GM18907 (cell line): Measurements from ENCODE around the gene PTPRG.

ENCODE experiments used
- ATAC-seq: cut with Tn5 transposase; IDR thresholded peaks from one replicate; pipeline ENCODE4 v1.9.1; 2021; ENCODE audit warnings: mild to moderate bottlenecking, moderate library complexity; ENCODE audit not compliant: unreplicated experiment

Gene PTPRG

DNA sequence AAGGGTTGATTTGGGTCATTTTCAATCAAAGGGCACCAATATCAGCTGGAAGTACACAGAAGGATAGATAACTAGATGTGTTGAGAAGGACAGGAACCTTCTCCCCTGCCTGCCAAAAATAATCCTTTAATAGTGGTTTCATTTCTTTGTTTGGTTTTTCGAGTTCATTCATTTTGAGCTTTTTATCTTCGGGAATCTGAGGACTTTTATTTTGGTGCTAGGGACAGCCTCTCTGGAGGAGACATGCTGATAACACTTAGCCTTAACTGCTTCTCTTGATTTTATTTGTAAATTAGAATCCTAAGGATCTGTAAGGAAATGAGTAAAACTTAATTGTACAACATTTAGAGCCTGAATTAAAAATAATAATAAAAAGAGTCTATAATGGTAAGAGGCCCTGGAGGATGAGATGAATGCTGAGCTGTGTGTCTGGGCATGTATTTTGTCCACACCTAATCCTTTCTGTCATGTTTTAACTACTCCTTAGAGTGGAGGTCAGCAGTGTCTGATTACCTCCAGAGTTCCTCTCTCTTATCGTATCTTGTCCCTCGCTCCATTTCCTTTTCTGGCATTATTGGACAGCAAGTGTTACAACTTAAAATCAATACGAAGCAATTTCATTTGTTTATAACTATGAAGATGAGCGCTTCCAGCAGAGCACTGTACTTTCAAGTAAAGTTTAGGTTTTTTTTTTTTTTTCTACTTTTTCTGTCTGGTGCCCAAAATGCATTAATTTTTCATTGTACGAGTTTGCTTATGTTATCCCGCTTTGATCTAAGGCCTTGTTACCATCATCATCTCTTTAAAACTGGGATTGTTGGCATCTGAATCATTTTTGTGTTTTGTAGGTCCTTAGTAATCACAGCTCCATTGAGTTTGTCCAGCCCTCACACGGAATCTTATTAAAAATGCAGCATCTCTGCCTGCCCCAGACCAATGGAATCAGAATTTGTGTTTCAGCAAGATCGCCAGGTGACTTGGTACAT is 22.8 kb downstream of the PTPRG start:
- no peak for ATAC-seq

DNA sequence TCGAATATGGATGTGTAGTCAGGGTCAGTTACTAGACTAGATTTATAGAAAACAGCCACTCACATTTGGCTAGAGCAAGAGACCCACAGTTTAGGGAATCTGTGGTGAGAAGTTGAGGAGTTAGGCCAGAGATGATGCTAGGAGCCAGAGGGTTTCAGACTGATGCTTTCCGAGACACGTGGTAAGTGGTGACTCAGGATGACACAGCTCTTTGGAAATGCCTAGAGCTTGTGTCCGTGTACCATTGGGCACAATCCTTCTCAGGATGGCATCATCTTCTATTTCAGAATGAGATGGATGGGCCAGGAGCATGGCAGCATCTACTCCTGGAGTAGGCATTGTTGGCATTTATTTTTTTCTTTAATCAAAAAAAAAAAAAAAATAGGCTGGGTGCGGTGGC is 28.5 kb downstream of the PTPRG start:
- no peak for ATAC-seq

DNA sequence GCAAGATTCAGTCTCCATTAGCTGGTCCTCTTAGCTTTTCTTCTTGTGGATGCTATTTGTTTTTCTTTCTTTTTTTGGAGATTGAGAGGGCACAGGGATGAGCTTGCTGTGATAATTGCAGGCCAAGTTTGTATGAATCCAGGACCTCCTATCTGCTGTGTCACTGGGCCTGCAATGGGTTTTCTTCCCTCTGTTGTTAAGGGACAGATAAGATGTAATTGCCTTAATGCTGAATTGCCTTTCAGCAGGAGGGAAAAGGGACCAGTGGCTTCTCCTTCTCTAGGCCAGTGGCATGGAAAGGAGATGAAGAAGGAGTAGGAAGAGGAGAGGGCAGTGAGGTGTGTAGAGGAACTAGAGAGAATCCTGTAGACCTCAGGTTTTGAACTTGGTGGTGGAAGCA is 29.9 kb downstream of the PTPRG start:
- no peak for ATAC-seq

DNA sequence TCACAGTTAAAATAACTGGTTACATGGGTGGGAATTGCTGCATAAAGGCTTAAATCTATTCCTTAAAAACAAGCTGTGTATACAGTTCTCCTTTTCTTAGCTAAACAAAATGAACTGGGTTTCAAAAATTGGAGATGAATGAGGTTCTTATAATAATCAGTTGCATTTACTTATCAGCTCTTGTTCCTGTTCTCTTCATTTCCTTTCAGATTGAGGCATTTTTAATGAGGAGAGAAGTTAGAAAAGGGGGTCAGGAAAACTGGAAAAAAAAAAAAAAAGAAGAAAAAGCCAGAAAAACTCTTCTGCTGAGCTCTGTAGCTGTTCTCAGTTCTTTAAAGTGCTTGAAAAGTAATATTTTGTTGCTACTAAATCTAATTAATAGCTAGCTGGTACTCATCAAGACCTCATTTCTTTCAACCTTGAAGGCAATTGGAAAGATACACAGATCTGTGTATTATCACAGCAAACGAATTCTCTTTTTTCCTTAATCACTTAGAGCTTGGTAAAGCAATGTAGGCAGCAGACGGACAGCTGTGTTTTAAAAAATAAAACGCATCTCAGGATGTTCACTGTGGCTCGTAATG is 32.2 kb downstream of the PTPRG start:
- ATAC-seq, result no peak

DNA sequence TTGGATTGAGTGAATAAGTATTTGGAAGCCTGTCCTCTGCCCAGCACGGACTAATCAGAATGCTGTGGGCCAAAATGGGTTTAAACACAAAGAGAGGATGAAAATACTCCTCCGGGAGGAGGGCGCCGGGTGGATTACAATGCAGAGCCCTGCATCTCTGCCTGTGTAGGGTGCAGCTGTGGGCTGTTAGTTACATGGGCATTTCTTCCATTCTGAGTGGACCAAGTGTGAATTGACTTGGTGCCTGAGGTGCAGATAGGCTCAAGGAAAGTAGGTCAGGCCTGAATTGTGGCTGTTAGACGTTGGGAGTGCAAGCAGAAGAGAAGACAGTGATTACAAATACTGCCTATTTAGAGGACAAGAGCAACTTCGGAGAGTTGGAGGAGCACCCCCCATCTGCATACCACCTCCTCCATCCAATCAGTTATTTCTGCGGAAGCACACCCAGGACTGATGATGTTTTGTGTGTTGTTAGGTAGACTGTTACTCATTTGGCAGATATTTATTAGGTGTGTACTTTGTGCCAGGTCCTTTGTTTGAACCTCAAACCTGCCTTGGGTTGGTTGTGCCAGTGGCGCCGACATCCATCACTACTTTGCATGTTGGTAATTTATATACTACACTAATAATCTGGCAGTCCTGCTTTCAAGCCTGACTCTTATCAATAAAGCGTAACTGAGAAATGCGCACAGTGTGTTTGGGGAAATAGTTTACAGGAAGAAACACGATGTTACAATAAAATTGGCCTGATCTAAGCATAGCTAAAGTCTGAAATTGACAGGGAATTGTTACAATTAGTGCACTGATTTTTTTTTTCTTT is 33.0 kb downstream of the PTPRG start:
- no peak for ATAC-seq

DNA sequence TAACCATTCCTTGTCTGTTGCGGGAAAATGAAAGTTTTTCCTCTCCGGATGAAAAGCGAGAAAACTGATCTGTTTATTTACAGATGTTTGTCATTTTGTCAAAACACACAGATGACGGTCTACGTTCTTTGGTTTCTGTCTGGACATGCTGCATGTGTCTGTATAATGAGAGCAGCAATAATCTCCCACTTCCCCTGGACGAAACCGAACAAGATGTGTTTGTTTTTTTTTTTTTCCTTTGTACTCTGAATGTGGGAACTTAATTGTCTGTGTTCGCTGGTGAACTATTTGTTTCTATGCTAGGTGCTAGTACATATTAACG is 33.6 kb downstream of the PTPRG start:
- ATAC-seq, result no peak

DNA sequence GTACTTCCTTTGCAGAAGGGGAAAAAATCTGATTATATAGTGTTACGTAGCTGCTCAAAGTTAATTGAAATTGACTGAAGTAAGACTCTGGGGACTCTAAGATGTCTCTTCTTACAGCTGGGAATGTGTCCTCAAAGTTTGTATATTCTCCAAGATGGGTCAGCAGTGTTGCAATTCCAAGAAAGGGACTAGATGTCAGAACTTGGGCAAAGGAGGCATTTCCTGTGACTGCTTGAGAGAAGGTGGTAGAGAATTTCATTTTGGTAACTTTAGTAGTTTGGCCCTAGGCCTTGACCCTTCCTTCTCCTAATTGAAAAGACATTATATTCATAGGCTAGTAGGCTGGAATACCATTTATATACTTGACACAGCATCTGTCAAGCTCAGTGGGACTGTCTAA is 33.9 kb downstream of the PTPRG start:
- no peak for ATAC-seq

DNA sequence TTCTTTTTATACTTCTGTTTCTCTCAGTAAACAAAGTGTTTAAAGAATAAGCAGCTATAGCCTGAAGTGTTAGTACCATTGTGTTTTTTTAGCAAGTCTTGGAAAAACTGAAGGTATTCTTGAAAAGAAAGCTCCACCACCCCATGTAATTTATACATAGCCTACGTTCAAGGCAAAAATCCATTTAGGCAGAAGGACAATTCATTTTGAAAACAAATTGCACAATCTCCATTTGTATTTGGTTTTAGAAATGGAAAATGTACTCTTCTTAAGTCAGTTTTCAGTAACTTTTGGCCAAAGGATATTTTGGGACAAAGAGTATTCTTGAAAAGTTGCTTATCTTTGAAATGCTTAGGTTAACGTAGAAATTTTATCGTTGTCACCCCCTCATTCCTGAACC is 34.5 kb downstream of the PTPRG start:
- no peak for ATAC-seq

DNA sequence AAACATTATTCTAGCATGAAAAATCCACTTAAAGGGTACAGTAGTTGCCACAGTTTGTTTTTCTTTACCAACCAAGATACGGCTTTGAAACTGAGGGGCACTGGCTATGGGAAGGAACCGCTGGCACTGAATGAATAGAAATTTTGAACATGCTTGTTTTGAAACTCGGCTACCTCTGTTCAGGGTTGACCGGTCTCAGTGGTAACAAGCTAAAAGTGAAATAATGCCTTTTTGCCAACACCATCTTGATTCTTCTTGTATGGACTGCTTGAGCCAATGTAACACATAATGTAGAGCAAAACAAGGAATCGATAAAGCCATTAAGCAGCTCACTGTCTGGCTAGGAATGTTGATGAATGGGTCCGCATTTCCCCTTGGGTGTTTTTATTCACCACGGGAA is 36.5 kb downstream of the PTPRG start:
- no peak for ATAC-seq

DNA sequence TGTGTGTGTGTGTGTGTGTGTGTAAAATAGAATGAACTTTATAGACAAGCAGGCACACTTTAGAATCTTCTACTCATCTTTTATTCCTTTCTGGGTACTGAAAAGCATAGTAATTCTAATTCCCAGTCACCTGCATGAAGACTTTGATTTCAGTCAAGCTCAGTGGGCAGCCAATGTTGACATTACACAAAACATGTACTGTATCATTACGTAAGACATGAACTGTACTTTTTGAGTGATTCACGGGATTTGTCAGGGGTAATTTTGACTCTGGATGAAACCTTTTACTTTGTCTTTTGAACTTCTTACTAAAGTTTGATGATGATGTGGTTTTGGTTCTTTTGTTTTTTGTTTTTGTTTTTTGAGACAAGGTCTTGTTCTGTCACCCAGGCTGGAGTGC is 38.8 kb downstream of the PTPRG start:
- ATAC-seq, result no peak

DNA sequence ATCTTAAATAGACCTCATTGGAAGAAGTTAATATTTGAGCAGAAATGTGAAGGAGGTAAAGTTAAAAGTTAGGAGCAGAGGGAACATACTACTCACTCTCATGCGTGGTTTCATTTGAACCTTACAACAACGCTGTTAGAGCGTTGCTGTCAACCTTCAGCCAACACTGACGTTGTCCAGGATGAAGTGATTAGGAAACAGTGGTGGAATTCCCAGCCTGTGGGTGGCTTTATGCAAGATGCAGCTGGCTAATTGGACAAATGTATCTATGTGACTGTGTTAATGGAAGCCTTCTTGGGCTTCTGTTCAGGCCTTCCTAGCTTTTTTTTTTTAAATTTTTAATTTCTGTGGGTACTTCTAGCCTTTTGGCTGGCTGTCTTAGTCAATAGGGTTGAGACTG is 40.5 kb downstream of the PTPRG start:
- ATAC-seq, result no peak

DNA sequence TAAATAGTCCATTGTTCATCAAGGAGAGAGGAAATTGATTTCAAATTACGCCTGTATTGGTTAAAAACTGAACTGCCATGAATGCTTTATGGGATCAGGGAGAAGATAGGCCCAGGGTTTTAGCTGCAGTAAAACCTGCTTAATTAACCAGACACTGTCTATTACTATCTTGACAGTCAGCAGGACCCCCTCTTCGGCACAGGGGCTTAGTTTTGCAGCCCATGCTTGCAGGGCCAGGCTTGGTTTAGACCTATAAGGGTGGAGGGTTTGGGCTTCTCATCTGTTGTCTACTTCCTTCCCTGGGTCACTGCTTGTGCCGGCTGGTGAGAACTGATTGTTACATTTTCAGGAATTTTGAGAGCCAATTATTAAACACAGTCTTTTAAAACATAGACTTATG is 41.1 kb downstream of the PTPRG start:
- no peak for ATAC-seq

DNA sequence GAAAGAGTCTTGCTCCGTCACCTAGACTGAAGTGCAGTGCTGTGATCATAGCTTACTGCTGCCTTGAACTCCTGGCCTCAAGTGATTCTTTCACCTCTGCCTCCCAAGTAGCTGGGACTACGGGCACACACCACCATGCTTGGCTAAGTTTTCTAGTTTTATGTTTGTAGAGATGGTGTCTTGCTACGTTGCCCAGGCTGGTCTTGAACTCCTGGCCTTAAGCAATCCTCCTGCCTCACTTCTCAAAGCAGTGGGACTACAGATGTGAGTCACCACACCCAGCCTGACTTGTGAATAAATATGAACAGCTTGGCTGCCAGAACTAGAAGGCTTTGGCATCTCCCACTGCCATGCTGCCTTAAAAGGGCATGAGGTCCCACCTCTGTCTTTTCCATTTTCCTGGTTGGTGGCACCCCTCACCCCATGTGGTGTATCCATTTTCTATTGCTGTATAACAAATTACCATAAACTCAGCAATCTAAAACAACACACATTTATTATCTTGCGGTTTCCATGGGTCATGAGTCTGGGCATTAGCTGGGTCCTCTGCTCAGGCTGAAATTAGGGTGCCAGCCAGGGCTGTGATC is 44.3 kb downstream of the PTPRG start:
- no peak for ATAC-seq

DNA sequence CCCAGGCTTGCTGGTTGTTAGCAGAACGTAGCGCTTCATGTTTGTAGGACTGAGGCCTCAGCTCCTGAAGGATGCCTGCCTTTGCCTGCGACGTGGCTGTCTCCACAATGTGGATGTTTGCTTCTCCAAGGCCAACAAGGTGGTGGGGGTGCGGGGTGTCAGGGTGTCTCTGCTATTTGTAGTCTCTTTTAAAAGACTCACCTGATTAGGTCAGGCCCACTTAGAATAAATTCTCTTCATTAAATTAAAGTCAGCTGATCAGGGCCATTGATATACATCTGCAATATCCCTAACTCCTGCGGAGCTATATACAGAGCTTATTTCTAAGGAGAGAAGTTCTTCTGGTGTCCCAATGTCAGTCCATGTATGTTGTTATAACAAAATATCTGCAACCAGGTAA is 44.8 kb downstream of the PTPRG start:
- no peak for ATAC-seq

DNA sequence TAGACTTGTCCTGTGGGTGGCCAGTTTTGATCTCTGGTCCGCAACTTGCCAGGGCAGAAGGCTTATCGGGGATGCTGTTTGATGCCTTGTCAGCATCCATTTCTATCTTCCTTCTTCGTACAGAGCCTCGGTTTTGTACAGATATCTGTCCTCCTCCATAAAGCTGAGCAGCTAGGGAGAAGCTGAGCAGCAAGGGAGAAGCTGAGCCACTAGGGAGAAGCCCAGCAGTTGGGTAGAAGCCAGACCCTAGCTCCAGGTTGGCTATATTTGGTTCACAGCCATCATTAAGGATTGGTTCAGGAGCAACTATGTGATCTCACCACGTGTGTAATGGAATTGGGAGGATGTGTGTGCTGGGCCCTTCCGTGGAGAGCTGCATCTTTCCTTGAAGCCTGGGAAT is 46.7 kb downstream of the PTPRG start:
- ATAC-seq, result no peak

DNA sequence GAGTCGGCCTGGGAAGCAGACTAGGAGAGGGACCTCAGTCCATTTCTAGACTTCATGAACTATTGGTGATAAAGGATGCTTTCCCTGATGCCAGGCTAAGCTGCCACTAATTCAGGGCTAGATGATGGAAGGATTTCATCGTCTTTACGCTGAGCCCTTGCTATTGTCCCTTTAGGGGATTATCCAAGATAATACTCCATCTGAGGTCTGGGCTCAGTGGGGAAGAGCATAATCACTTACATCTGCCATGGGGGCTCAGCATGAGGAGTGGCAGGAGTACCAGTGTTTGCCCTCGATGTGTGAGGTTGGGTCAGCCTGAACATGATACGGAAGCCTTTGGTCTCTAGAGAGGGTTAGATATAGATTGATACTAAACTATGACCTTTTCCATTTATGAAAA is 47.3 kb downstream of the PTPRG start:
- ATAC-seq, result no peak

DNA sequence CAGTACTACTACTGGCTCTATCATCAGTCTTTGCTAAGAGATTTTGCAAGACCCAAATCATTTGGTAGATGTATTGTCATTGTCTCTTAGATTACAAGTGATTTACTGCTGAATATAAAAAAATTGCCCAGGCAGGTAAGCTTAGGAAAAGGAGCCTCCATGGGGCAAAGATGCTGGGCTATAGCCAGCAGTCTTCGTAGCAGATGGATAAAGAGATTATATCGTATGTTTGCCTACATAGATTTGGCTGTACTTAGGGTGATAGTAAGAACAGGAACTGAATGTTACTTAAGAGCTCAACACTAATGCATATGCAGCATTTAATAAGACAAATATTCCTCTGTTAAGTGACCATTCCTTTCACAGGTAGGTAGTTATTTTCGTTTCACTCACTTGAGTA is 48.9 kb downstream of the PTPRG start:
- ATAC-seq, result no peak

DNA sequence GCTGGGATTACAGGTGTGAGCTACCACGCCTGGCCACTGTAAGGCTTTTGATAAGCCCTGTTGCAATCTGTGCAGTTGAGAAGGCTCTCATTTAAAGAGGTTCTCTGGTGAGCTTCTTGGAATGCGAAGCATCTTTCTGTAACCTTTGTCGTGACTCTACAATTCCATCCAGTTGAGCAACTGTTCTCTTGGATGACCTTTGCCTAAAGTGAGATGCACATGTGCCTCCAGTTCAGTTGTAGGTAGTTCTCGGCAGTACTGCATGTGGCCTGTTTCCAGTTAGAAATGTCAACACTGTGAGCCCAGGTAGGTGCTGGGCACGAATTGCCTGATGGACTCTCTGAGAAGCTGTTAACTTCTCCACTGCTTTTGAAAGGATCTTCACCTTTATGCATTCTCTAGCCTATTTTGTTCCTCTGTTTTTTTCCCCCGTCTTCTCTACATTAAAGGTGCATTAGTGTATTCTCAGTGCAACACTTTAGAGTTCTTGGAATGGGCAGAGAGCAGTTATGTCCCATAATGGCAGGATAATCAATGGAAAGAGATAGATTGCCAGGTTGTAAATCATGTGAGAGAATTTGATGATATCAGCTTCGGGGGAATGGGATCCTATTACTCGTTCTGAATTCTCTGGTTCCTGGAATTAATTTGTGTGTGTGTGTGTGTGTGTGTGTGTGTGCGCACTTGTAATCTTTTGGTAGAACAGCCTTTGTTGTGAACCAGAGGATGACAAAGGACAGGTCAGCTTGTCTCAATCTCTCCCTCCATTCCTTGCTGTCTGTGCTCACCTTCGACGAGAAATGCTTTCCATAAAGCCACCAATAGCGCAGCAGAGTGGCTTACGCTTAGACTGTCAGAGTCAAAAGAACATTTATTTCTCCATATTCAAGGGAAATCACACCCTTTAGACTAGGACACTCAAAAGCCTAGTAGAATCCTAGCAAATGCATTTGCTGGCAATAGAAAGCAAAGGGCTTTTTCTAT is 51.1 kb downstream of the PTPRG start:
- ATAC-seq, result no peak

DNA sequence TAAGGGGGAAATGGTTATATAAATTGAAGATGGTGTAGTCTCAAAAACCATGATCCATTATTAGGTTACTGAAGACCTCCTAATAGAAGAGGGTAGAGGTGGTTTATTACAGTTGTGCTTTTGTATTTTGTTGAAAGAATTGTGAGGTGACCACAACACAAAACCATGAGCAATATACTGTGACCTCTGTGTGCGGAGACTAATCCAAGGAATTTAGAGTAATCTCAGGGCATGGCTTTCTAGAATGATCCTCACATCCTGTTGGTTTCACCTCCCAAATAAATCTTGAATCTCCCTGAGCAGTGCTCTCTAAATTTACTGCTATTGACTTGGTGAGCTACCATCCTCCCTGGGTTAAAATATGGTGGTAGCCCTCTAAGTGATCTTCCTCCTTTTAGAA is 52.3 kb downstream of the PTPRG start:
- ATAC-seq, result no peak

DNA sequence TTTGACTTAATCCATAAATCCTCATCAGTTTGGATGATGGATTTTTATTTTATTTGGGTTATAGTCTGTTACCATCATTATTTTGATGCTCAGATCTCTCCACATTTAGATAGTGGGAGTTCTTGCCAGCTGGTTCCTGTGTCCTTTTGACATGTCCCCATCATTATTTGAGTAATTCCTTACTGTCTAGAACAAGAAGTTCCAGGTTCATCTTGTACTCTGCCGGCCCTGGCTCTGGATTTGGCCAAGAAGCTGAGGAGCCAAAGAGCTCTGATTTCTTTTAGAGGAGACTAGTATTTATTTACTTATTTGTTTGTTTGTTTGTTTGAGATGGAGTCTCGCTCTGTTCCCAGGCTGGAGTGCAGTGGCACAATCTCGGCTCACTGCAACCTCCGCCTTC is 54.3 kb downstream of the PTPRG start:
- ATAC-seq, result no peak
